Measurements from ENCODE around the gene RNF43. TPM values are rescaled to one million over a fixed set of nuclear protein-coding genes. Genes with fewer than 3 reads are reported as not detected.

RNF43 gene
- total RNA-seq, 1 experiment from 2014 or later, result 0.42 TPM

- Histone ChIP-seq H3K4ac (ENCODE audit: low read depth, low read length) (no peak overlapping the region), H3K56ac (ENCODE audit: insufficient read length, low read depth, low read length) (no peak overlapping the region), H3K4me2 (ENCODE audit: insufficient read depth, insufficient read length, low read length) (no peak overlapping the region), H2BK120ac (ENCODE audit: low read depth, low read length, poor library complexity, severe bottlenecking) (no peak overlapping the region), H3K27me3 (ENCODE audit: insufficient read depth, low read length) (no peaks in the 10 kb centered on the region), H2BK12ac (ENCODE audit: insufficient read length, low read depth, low read length) (no peak overlapping the region), H4K8ac (replicated peaks; ENCODE audit: insufficient read length, low read depth, low read length) (no peak overlapping the region), H4K5ac (ENCODE audit: insufficient read length, low read depth, low read length) (no peak overlapping the region), H3K79me1 (ENCODE audit: insufficient read depth, low read depth, low read length, poor library complexity, severe bottlenecking) (no peaks in the 10 kb centered on the region), H3T11ph (ENCODE audit: low read length) (no peak overlapping the region), H2BK15ac (ENCODE audit: low read depth, low read length) (no peak overlapping the region), H4K91ac (ENCODE audit: insufficient read length, low read depth, low read length) (no peak overlapping the region), H3K23ac (ENCODE audit: insufficient read length, low read depth, low read length) (no peak overlapping the region), H3K9ac (ENCODE audit: extremely low read depth, insufficient read length, low read length) (no peak overlapping the region), H3K23me2 (ENCODE audit: insufficient read length, low read depth, low read length, poor library complexity, severe bottlenecking) (no peaks in the 10 kb centered on the region), H2AK5ac (ENCODE audit: insufficient read length, low read length) (no peak overlapping the region), H2BK5ac (ENCODE audit: insufficient read length, low read length) (no peak overlapping the region), H3K14ac (ENCODE audit: insufficient read depth, low read length) (no peak overlapping the region), H3K27ac (ENCODE audit: insufficient read length, low read depth, low read length) (no peak overlapping the region), H3K4me1 (ENCODE audit: insufficient read depth, low read length) (peaks cover 9% of the 10 kb centered on the region; the same call in 1 of the 2 replicates), H3K79me2 (ENCODE audit: insufficient read depth, low read length) (no peaks in the 10 kb centered on the region), H2AFZ (ENCODE audit: low read length) (no peak overlapping the region), H4K20me1 (ENCODE audit: control insufficient read depth, insufficient read depth, insufficient read length) (no peaks in the 10 kb centered on the region), H2BK20ac (ENCODE audit: low read depth, low read length, poor library complexity, severe bottlenecking) (no peak overlapping the region), H3K18ac (ENCODE audit: insufficient read length, low read depth, low read length) (no peak overlapping the region), H3K9me3 (ENCODE audit: control insufficient read depth, low read depth, low read length) (no peaks in the 10 kb centered on the region)
- Mint-ChIP-seq H3K4me3 (no peak overlapping the region), H3K36me3 (ENCODE audit: insufficient read depth in 1 of 3, low read depth in 3 of 3) (no peaks in the 10 kb centered on the region), H3K27ac (no peak overlapping the region), H3K27me3 (ENCODE audit: low read depth) (no peaks in the 10 kb centered on the region; the same call in 1 of the 2 replicates), H3K9me3 (no peaks in the 10 kb centered on the region), H3K4me1 (peaks cover 27 to 29% of the 10 kb centered on the region in 2 experiments)
- WGBS (ENCODE audit: extremely low coverage, insufficient read length, low lambda C conversion rate), result no CpG with 5 or more reads among the region's 1 CpG
- TF ChIP-seq, protein P1, sequence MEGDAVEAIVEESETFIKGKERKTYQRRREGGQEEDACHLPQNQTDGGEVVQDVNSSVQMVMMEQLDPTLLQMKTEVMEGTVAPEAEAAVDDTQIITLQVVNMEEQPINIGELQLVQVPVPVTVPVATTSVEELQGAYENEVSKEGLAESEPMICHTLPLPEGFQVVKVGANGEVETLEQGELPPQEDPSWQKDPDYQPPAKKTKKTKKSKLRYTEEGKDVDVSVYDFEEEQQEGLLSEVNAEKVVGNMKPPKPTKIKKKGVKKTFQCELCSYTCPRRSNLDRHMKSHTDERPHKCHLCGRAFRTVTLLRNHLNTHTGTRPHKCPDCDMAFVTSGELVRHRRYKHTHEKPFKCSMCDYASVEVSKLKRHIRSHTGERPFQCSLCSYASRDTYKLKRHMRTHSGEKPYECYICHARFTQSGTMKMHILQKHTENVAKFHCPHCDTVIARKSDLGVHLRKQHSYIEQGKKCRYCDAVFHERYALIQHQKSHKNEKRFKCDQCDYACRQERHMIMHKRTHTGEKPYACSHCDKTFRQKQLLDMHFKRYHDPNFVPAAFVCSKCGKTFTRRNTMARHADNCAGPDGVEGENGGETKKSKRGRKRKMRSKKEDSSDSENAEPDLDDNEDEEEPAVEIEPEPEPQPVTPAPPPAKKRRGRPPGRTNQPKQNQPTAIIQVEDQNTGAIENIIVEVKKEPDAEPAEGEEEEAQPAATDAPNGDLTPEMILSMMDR (conservative IDR thresholded peaks at IDR 0.05), result no peak
- no peak for DNase-seq
Measured at GRCh38 chr17:58373923-58374322, 43.4 kb downstream of the RNF43 start.
